GM12878 (cell line): ENCODE results near the gene KYAT1. TPM values are rescaled to one million over a fixed set of nuclear protein-coding genes. Genes with fewer than 3 reads are reported as not detected.

ENCODE experiments used
- ATAC-seq: fragments of 200-7000 bp; cut with Tn5 transposase; 3 replicates; pipeline ENCODE4 v1.9.1; 2020; ENCODE audit warnings: mild to moderate bottlenecking, moderate library complexity
- BruUV-seq: library from RNA; stranded (reverse); fragments of 400-500 nt; replicated peaks from 2 replicates; lab custom pipeline; 2021; lab: Mats Ljungman, UMichigan
- CTCF ChIA-PET: fragments of 300-600 bp; sonication (Branson Sonifier 250); formaldehyde crosslinking; extraction: SDS; loops from one replicate; lab custom pipeline; 2021; ENCODE audit warnings: inconsistent platforms; lab: Yijun Ruan, JAX
- POLR2A ChIA-PET: fragments of 350-600 bp; formaldehyde crosslinking; extraction: SDS; loops from one replicate; lab custom pipeline; 2021; ENCODE audit warnings: inconsistent platforms; lab: Charles Lee
- RAD21 ChIA-PET: fragments of 300-600 bp; sonication (Branson Sonifier 250); formaldehyde crosslinking; loops from one replicate; lab custom pipeline; 2023; ENCODE audit warnings: antibody characterized with exemption; ENCODE audit not compliant: unreplicated experiment; lab: Charles Lee
- SMC1A ChIA-PET: fragments of 300-600 bp; sonication (Branson Sonifier 250); formaldehyde crosslinking; loops from one replicate; lab custom pipeline; 2023; ENCODE audit not compliant: unreplicated experiment, uncharacterized antibody; lab: Charles Lee
- DNase-seq: peaks from one replicate; pipeline ENCODE4 v3.0.0-alpha.2; 2011; ENCODE audit warnings: low read depth, low spot score
- FAIRE-seq: peaks from 3 replicates; lab custom pipeline; 2011; peaks lifted over from hg19 to GRCh38; lab: Jason Lieb, UNC
- H2AFZ ChIP-seq: 2 replicates; pipeline ENCODE4 v1.6.0; 2011; ENCODE audit warnings: low read depth, low read length, control low read depth; ENCODE audit not compliant: control insufficient read depth
- H3K27ac ChIP-seq: 2 replicates; pipeline ENCODE4 v1.5.1; 2011; ENCODE audit warnings: control low read depth; ENCODE audit not compliant: control insufficient read depth, insufficient read depth
- H3K27me3 ChIP-seq, 2 experiments: replicated peaks in 1 of 2; 2 replicates each; pipeline versions ENCODE4 v1.6.0 to v1.6.1; 2011; ENCODE audit warnings: low read length in 1 of 2; ENCODE audit not compliant: control insufficient read depth in 2 of 2, insufficient read depth in 2 of 2
- H3K36me3 ChIP-seq, 2 experiments: 2 replicates each; pipeline ENCODE4 v1.5.1; 2011; ENCODE audit warnings: low read length in 1 of 2; ENCODE audit not compliant: control insufficient read depth in 2 of 2, insufficient read depth in 2 of 2
- H3K4me1 ChIP-seq: 2 replicates; pipeline ENCODE4 v1.6.1; 2011; ENCODE audit warnings: mild to moderate bottlenecking, low read length, moderate library complexity, mixed read lengths; ENCODE audit not compliant: control insufficient read depth, insufficient read depth
- H3K4me2 ChIP-seq: 2 replicates; pipeline ENCODE4 v1.6.0; 2011; ENCODE audit warnings: control low read depth; ENCODE audit not compliant: control insufficient read depth, insufficient read depth
- H3K4me3 ChIP-seq: fragments of 200-600 bp; sonication (generic); 2 replicates; pipeline ENCODE4 v1.5.1; 2016
- H3K79me2 ChIP-seq: 2 replicates; pipeline ENCODE4 v1.6.0; 2011; ENCODE audit warnings: low read length; ENCODE audit not compliant: control insufficient read depth, insufficient read depth
- H3K9ac ChIP-seq: 2 replicates; pipeline ENCODE4 v1.8.0; 2011; ENCODE audit warnings: low read length, control low read depth, mixed read lengths; ENCODE audit not compliant: control insufficient read depth, insufficient read depth
- H3K9me3 ChIP-seq: replicated peaks from 3 replicates; pipeline ENCODE4 v1.5.1; 2011; ENCODE audit warnings: mild to moderate bottlenecking, low read length; ENCODE audit not compliant: control insufficient read depth, insufficient read depth
- H4K20me1 ChIP-seq: 2 replicates; pipeline ENCODE4 v1.6.0; 2011; ENCODE audit not compliant: control insufficient read depth, insufficient read depth
- ATF2 ChIP-seq: IDR thresholded peaks from 2 replicates; pipeline ENCODE4 v1.6.1; 2012; ENCODE audit warnings: low read length, inconsistent platforms
- CBFB ChIP-seq: IDR thresholded peaks from 2 replicates; pipeline ENCODE4 v1.6.1; 2016; ENCODE audit warnings: antibody characterized with exemption, low read depth
- IRF4 ChIP-seq: IDR thresholded peaks from 2 replicates; pipeline ENCODE4 v1.6.1; 2011; ENCODE audit warnings: low read depth, low read length
- NFXL1 ChIP-seq: fragments of 450-650 bp; IDR thresholded peaks from 2 replicates; pipeline ENCODE4 v1.6.1; 2017; ENCODE audit warnings: antibody characterized with exemption, mild to moderate bottlenecking, borderline replicate concordance
- NFYA ChIP-seq: IDR thresholded peaks from 2 replicates; pipeline ENCODE4 v1.6.1; 2011; ENCODE audit warnings: low read depth, mild to moderate bottlenecking, low read length, improper control_type of control experiment, borderline replicate concordance
- POLR2AphosphoS2 ChIP-seq: IDR thresholded peaks from 2 replicates; pipeline ENCODE4 v1.6.1; 2011; ENCODE audit warnings: low read depth, mild to moderate bottlenecking, low read length, improper control_type of control experiment, moderate library complexity
- TCF12 ChIP-seq: IDR thresholded peaks from 2 replicates; pipeline ENCODE4 v1.6.1; 2011; ENCODE audit warnings: low read depth, mild to moderate bottlenecking, low read length
- WGBS: methylation state at CpG from one replicate; pipeline ENCODE4 v1.1.6; 2016; ENCODE audit warnings: low lambda C conversion rate; ENCODE audit not compliant: insufficient replicate concordance, insufficient coverage; ENCODE audit errors: missing lambda C conversion rate; 5-methylcytosine and 5-hydroxymethylcytosine counted together
- in situ Hi-C: fragments of 300-500 bp; cut with MboI; formaldehyde crosslinking; loops from 9 replicates; pipeline ENCODE4 v1.14.3; 2018; ENCODE audit warnings: mixed read lengths
- intact Hi-C: fragments of 100-400 bp; cut with micrococcal nuclease; formaldehyde crosslinking; loops from one replicate; pipeline ENCODE4 v1.14.2; 2022; ENCODE audit not compliant: unreplicated experiment
- polyA plus RNA-seq, 11 experiments: library from polyadenylated mRNA; depleted of rRNA in 4 of 11; unstranded in 6 of 11; stranded (reverse) in 5 of 11; fragments of >200 nt; fragmentation: Nextera tagmentation in 4 of 11; fragmentation: Illumina TruSeq in 1 of 11; extraction: Ambion mirVana in 4 of 11; extraction: Trizol in 1 of 11; gene quantifications; 1 replicate in 1 of 11; 2 replicates in 10 of 11; pipeline versions ENCODE4 v1.2.1 to v1.2.3, GENCODE V29; 2011 to 2016; ENCODE audit warnings: inconsistent platforms in 2 of 11, missing spikeins in 2 of 11, low read depth in 1 of 11
- total RNA-seq, 4 experiments: library from RNA; depleted of rRNA in 3 of 4; stranded (reverse); fragments of >200 nt in 3 of 4; fragmentation: Illumina TruSeq in 1 of 4; extraction: Trizol in 1 of 4; gene quantifications; 2 replicates each; pipeline versions ENCODE4 v1.2.1 to v1.2.3, GENCODE V29; 2013 to 2021

The KYAT1 gene
- total and polyA plus RNA-seq, 10 of the 15 experiments (the other 5 are each of a cell fraction or from before 2014, with no cell fraction given) = 5.8 to 15.7 (median 11.4) TPM

- TF ChIP-seq ATF2 (no peak), CBFB (no peak), TCF12 (no peak), IRF4 (no peak), NFXL1 (no peak)
Observed at GRCh38 chr9:128821584-128822406, 60.0 kb downstream of the KYAT1 start (continued).

GRCh38 chr9:128820665-128821583 is 60.8 kb downstream of the KYAT1 start:
- Histone ChIP-seq H3K4me2 (no peak overlapping the region), H3K4me3 (no peak overlapping the region), H3K27me3 (no peaks in the 10 kb centered on the region), H2AFZ (no peak overlapping the region), H3K36me3 (peaks cover 15 to 20% of the 10 kb centered on the region in 2 experiments; a peak in 3 of 4 replicates), H3K27ac (no peak overlapping the region), H3K4me1 (peaks cover 7% of the 10 kb centered on the region; the same call in 1 of the 2 replicates), H4K20me1 (no peaks in the 10 kb centered on the region), H3K9ac (no peak overlapping the region), H3K9me3 (no peaks in the 10 kb centered on the region), H3K79me2 (peaks cover 3% of the 10 kb centered on the region; the same call in 1 of the 2 replicates)
- BruUV-seq = no TSS peak
- TF ChIP-seq POLR2AphosphoS2 (0 out of 2 replicates have a peak, but pooled peaks have one; percentile 30), NFYA (no peak)
- CTCF ChIA-PET = interaction anchor here (1.2 kb wide), 1 partner anchor 107 kb away, joined by 3 read pairs; no protein-coding TSS in a partner anchor
- intact Hi-C loops = no loop called here
- ATAC-seq (no peak), FAIRE-seq (no peak), DNase-seq (no peak)
- in situ Hi-C loops = no loop called here
- SMC1A ChIA-PET = no interaction called here
- RAD21 ChIA-PET = no interaction called here
- 79% methylated on average over 22 of the region's 24 CpGs for WGBS
- POLR2A ChIA-PET = no interaction called here
